ENCODE data around the gene SLC45A3.

SLC45A3 gene

DNA sequence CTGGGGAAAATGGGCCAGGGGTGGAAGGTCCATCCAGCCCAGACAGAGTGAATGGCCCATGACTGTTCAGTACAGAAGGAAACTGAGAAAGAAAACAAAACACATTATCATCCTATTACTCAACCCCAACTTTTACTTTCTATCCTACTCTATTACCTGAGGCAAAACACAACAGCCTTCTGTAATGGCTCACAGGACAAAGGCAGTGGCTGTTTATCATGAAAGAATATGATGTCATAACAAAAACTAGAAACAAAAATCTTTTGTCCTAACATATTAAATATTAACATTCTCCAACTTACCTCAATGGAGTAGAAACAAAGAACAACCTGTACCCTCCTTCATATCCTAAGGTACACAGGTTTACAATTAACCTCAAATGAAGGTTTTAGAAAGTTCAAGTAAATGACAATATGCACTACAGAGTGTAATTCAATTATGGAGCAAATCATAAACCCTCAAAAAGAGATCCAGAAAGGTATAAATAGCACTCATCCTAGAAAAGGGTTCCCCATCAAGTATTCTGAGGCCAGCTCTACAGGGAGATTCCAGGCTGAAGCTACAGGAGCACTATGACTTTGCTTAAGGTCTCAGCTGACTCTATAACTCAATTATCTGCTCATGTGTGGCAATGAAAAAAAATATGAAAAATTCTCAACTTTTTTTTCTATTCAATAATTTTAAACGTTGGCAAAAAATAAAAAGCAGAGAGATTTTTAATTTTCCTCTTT lies 63.6 kb downstream of the SLC45A3 start:
- no peaks in the 10 kb centered on the region for H3K9me3 Mint-ChIP-seq
- no peak overlapping the region for H3K4me3 Mint-ChIP-seq
- peaks cover 16% of the 10 kb centered on the region for H3K36me3 Mint-ChIP-seq
- H3K27ac Mint-ChIP-seq: peak overlapping the region; percentile 62
- H3K27me3 Mint-ChIP-seq: no peaks in the 10 kb centered on the region
- peaks cover 55% of the 10 kb centered on the region for H3K4me1 Mint-ChIP-seq

DNA sequence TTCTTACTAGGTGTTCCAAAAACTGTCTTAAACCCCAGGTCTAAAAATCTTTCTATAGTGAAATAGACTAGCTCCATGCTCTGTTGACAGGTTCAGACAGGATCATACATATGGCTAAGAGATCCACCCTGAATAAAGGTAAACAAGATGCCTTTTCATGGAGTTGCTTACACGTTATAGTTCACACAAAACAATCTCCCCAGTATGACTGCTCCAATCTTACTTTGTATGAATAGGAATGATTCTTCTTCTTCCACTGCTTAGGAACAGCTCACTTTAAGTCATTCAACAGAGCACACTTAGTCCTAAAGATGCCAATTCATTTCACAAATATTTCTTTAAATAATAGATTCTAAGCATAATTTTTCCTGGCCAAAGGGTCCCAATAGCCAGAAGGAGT lies 64.5 kb downstream of the SLC45A3 start:
- Mint-ChIP-seq H3K4me3 (no peak overlapping the region), H3K27ac (peak overlapping the region; percentile 72), H3K9me3 (no peaks in the 10 kb centered on the region), H3K27me3 (no peaks in the 10 kb centered on the region), H3K36me3 (peaks cover 18% of the 10 kb centered on the region), H3K4me1 (peaks cover 65% of the 10 kb centered on the region)

DNA sequence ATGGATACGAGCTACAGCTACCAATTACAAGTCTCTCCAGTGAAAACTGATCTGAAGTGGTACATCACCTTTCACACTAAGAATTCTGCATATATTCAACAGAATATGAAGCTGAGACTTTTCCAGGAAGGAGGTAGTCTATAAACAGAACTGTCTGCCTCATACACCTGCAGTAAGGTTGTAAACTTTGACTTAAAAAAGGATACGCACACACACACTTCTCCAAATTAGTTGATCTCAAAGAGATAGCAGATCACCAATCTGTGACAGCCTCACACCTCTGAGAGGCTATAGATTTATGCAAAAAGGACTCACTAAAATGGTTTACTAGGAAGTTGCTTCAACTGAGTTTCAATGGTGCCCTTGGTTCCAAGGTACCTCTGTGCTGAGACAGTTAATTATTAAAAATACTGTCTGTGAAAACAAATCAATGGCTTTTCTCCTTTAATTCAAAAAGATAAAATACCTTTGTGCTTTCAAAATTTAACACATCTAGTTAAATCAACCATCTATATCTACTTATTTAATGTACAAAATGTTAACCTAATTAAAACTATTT lies 66.4 kb downstream of the SLC45A3 start:
- H3K27ac Mint-ChIP-seq: peak overlapping the region; percentile 55
- H3K4me3 Mint-ChIP-seq: no peak overlapping the region
- H3K36me3 Mint-ChIP-seq: peaks cover 15% of the 10 kb centered on the region
- H3K9me3 Mint-ChIP-seq: no peaks in the 10 kb centered on the region
- peaks cover 69% of the 10 kb centered on the region for H3K4me1 Mint-ChIP-seq
- no peaks in the 10 kb centered on the region for H3K27me3 Mint-ChIP-seq

DNA sequence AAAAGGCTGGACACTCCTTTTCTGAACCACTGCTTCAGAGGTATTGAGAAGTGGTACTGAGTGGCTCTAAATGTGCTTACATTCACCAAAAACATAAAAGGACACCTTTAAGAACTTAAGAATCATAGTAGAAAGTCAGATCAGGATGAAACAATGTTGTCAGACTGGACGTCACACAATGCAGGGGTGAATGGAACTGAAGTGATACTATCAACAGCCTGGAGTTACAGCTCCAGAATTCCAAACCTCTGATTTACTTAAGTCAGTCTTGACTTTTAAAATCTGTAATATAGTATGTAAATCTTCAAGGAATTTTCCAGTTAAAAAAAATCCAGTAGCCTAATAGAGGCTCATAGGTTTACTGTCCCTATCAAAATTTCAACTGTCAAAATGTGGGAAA lies 67.8 kb downstream of the SLC45A3 start:
- H3K36me3 Mint-ChIP-seq: peaks cover 15% of the 10 kb centered on the region
- H3K27ac Mint-ChIP-seq: no peak overlapping the region
- no peaks in the 10 kb centered on the region for H3K9me3 Mint-ChIP-seq
- H3K4me1 Mint-ChIP-seq: peaks cover 77% of the 10 kb centered on the region
- no peaks in the 10 kb centered on the region for H3K27me3 Mint-ChIP-seq
- H3K4me3 Mint-ChIP-seq: no peak overlapping the region

DNA sequence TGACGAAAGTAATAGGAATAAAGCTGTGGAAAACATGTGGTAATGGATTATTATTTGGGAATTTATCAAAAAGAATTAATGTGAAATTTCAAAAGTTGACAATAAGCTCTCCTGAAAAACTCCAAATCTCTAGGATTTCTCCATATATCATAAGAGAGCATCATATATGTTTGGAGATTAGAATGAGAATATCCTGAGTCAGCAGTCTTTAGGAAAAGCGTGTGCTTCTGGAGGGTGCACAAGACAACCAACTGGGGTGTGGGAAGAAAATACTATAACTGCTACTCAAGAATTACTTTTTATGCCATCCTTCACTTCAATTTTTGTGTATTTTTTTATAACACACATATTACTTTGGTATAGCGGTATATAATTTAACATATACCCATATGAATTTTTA lies 68.2 kb downstream of the SLC45A3 start:
- H3K27me3 Mint-ChIP-seq: no peaks in the 10 kb centered on the region
- peaks cover 77% of the 10 kb centered on the region for H3K4me1 Mint-ChIP-seq
- no peaks in the 10 kb centered on the region for H3K9me3 Mint-ChIP-seq
- no peak overlapping the region for H3K4me3 Mint-ChIP-seq
- peaks cover 15% of the 10 kb centered on the region for H3K36me3 Mint-ChIP-seq
- peak overlapping the region; percentile 41 for H3K27ac Mint-ChIP-seq

DNA sequence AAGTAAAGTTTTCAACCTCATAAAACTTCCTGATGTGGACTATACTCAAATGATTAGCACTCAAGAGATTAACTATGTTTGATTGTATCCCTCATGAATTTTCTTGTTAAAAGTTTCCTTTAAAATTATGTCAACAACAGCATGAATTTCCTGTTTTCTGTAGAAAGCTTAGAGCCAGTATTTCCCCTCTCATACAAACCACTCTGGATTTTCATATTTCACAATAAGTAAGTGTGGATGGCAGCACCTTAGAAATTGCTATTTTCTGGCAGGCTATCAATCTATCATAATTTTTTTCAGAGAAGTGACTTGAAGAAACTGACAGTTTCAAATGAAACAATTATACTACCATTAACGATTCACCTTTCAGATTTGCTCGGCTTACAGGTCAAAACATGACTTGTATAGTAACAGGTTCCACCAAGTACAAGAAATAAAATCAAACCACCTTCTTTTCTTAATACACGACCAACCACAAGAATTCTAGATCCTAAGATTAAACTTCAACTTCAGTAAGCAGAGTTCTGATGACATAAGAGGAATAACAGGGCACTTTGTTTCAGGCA lies 69.3 kb downstream of the SLC45A3 start:
- Mint-ChIP-seq H3K9me3 (no peaks in the 10 kb centered on the region), H3K4me1 (peaks cover 67% of the 10 kb centered on the region), H3K36me3 (peaks cover 9% of the 10 kb centered on the region), H3K4me3 (peak overlapping the region; percentile 30), H3K27ac (peak overlapping the region; percentile 83), H3K27me3 (no peaks in the 10 kb centered on the region)

DNA sequence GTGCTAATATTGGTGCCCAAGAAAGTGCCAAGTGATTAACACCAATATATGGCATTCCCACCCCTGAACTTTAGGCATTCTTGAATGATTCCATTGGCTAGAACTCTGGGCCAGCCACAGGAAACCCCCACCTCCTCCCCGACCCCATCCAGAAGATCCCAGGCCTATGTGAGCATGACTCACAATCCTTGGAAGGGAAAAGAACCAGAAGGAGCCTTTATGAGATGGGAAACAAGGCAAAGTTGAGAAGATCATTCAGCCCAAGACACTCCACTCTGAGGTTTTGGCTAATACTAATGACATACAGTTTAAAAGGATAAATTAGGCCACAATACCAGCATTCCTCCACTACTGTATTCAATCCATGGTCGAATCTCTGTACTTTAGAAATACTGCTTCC lies 70.3 kb downstream of the SLC45A3 start:
- peaks cover 9% of the 10 kb centered on the region for H3K36me3 Mint-ChIP-seq
- H3K27ac Mint-ChIP-seq: peak overlapping the region; percentile 56
- H3K27me3 Mint-ChIP-seq: no peaks in the 10 kb centered on the region
- H3K4me1 Mint-ChIP-seq: peaks cover 61% of the 10 kb centered on the region
- no peaks in the 10 kb centered on the region for H3K9me3 Mint-ChIP-seq
- H3K4me3 Mint-ChIP-seq: no peak overlapping the region

Measured in activated naive CD4-positive, alpha-beta T cell treated with anti-CD3 and anti-CD28 coated beads, Interleukin-2, amount 50 U/mL, for 24 hours (primary cell).